Neutrophil (primary cell): ENCODE measurements around the gene CCL5.

ENCODE experiments used
- H3K27ac ChIP-seq: fragments of 200-600 bp; sonication (generic); 2 replicates; pipeline ENCODE4 v1.5.1; 2016; ENCODE audit warnings: mild to moderate bottlenecking, moderate library complexity
- H3K27me3 ChIP-seq: fragments of 200-600 bp; sonication (generic); 2 replicates; pipeline ENCODE4 v1.6.0; 2016; ENCODE audit warnings: mild to moderate bottlenecking
- H3K36me3 ChIP-seq: fragments of 200-600 bp; sonication (generic); 2 replicates; pipeline ENCODE4 v1.5.1; 2017
- H3K4me1 ChIP-seq, 2 experiments: fragments of 200-600 bp in 1 of 2; sonication (generic) in 1 of 2; 1 replicate in 1 of 2; 2 replicates in 1 of 2; pipeline versions ENCODE4 v1.5.1 to v1.6.1; 2013 to 2016; ENCODE audit warnings: low read depth in 1 of 2, low read length in 1 of 2, mild to moderate bottlenecking in 1 of 2, moderate library complexity in 1 of 2; ENCODE audit not compliant: control insufficient read depth in 1 of 2, insufficient read depth in 1 of 2
- H3K4me3 ChIP-seq, 2 experiments: fragments of 200-600 bp in 1 of 2; sonication (generic) in 1 of 2; 1 replicate in 1 of 2; 2 replicates in 1 of 2; pipeline ENCODE4 v1.5.1; 2013 to 2016; ENCODE audit warnings: low read depth in 1 of 2, low read length in 1 of 2, mild to moderate bottlenecking in 1 of 2, moderate library complexity in 1 of 2
- H3K9me3 ChIP-seq: fragments of 200-600 bp; sonication (generic); 2 replicates; pipeline ENCODE4 v1.5.1; 2016
- CTCF ChIP-seq: fragments of 200-600 bp; sonication (generic); IDR thresholded peaks from 2 replicates; pipeline ENCODE4 v1.5.1; 2016; ENCODE audit warnings: antibody characterized with exemption

Gene CCL5

GRCh38 chr17:35917519-35918213 lies 37.5 kb upstream of the CCL5 start:
- H3K27me3 ChIP-seq, result no peaks in the 10 kb centered on the region
- H3K27ac ChIP-seq, result no peak overlapping the region
- TF ChIP-seq CTCF, result no peak

GRCh38 chr17:35915153-35915964 lies 35.2 kb upstream of the CCL5 start:
- Histone ChIP-seq H3K36me3 (no peaks in the 10 kb centered on the region), H3K9me3 (no peaks in the 10 kb centered on the region), H3K27me3 (no peaks in the 10 kb centered on the region), H3K4me3 (no peak overlapping the region), H3K4me1 (no peaks in the 10 kb centered on the region), H3K27ac (no peak overlapping the region)
- TF ChIP-seq CTCF, result no peak

More at GRCh38 chr17:35917519-35918213, 37.5 kb upstream of the CCL5 start:
- Histone ChIP-seq H3K9me3 (no peaks in the 10 kb centered on the region), H3K36me3 (no peaks in the 10 kb centered on the region), H3K4me1 (no peaks in the 10 kb centered on the region), H3K4me3 (no peak overlapping the region)

GRCh38 chr17:35914354-35914753 lies 34.2 kb upstream of the CCL5 start:
- Histone ChIP-seq H3K9me3 (no peaks in the 10 kb centered on the region), H3K4me1 (no peaks in the 10 kb centered on the region), H3K27ac (no peak overlapping the region), H3K27me3 (no peaks in the 10 kb centered on the region), H3K36me3 (no peaks in the 10 kb centered on the region), H3K4me3 (no peak overlapping the region)
- no peak for TF ChIP-seq CTCF

DNA sequence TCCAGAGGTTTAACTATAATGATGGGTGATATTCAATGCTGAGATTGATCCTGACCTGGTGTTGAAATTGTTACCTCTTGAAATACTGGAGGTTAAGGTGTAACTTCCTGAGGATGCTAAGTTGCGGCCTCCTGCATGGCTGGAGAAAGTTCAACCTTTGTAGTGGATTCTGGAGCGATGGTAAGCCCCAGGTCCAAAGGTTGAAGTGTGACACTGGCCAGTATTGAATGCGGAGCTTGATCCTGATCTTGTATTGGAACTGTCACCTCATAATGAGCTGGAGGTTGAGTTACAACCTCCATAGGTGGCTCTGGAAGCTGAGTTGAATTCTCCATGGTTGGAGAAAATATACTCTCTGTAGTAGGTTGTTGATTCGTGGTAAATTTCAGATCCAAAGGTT lies 33.4 kb upstream of the CCL5 start:
- Histone ChIP-seq H3K27me3 (no peaks in the 10 kb centered on the region), H3K27ac (no peak overlapping the region), H3K4me3 (no peak overlapping the region), H3K4me1 (no peaks in the 10 kb centered on the region), H3K9me3 (no peaks in the 10 kb centered on the region), H3K36me3 (no peaks in the 10 kb centered on the region)
- no peak for TF ChIP-seq CTCF

- Histone ChIP-seq H3K9me3 (no peaks in the 10 kb centered on the region), H3K27ac (no peak overlapping the region), H3K27me3 (no peaks in the 10 kb centered on the region), H3K4me3 (no peak overlapping the region), H3K36me3 (no peaks in the 10 kb centered on the region), H3K4me1 (no peaks in the 10 kb centered on the region)
- TF ChIP-seq CTCF, result no peak
These were observed 32.8 kb upstream of the CCL5 start for GRCh38 chr17:35912942-35913341.
